ENCODE data around the gene EFHD1.
"Not testable (repeated sequence)": the region's sequence is repeated elsewhere in the genome, so short reads cannot be mapped to it uniquely, and the experiment has no call there.

The EFHD1 gene

GRCh38 chr2:232675381-232675780 is 42.0 kb downstream of the EFHD1 start:
- no peak for DNase-seq (ENCODE audit: low read depth)
- TF ChIP-seq, protein P1, sequence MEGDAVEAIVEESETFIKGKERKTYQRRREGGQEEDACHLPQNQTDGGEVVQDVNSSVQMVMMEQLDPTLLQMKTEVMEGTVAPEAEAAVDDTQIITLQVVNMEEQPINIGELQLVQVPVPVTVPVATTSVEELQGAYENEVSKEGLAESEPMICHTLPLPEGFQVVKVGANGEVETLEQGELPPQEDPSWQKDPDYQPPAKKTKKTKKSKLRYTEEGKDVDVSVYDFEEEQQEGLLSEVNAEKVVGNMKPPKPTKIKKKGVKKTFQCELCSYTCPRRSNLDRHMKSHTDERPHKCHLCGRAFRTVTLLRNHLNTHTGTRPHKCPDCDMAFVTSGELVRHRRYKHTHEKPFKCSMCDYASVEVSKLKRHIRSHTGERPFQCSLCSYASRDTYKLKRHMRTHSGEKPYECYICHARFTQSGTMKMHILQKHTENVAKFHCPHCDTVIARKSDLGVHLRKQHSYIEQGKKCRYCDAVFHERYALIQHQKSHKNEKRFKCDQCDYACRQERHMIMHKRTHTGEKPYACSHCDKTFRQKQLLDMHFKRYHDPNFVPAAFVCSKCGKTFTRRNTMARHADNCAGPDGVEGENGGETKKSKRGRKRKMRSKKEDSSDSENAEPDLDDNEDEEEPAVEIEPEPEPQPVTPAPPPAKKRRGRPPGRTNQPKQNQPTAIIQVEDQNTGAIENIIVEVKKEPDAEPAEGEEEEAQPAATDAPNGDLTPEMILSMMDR (IDR thresholded peaks at IDR 0.05; ENCODE audit: control insufficient read depth, extremely low read depth, insufficient read depth): no peak
- no peak overlapping the region for H3K4me3 ChIP-seq (ENCODE audit: low read depth, low read length)

- TF ChIP-seq, protein P1 (IDR thresholded peaks at IDR 0.05; ENCODE audit: control insufficient read depth, extremely low read depth, insufficient read depth): no peak
- DNase-seq (ENCODE audit: low read depth): no peak
- no peak overlapping the region for H3K4me3 ChIP-seq (ENCODE audit: low read depth, low read length)
Observed at GRCh38 chr2:232680006-232680405, 46.6 kb downstream of the EFHD1 start.

GRCh38 chr2:232681527-232681926 is 48.1 kb downstream of the EFHD1 start:
- no peak for DNase-seq (ENCODE audit: low read depth)
- TF ChIP-seq, protein P1 (IDR thresholded peaks at IDR 0.05; ENCODE audit: control insufficient read depth, extremely low read depth, insufficient read depth): no peak
- H3K4me3 ChIP-seq (ENCODE audit: low read depth, low read length): no peak overlapping the region

GRCh38 chr2:232683368-232683767 is 50.0 kb downstream of the EFHD1 start:
- TF ChIP-seq, protein P1 (IDR thresholded peaks at IDR 0.05; ENCODE audit: control insufficient read depth, extremely low read depth, insufficient read depth): no peak
- no peak overlapping the region for H3K4me3 ChIP-seq (ENCODE audit: low read depth, low read length)
- DNase-seq (ENCODE audit: low read depth): no peak

DNA sequence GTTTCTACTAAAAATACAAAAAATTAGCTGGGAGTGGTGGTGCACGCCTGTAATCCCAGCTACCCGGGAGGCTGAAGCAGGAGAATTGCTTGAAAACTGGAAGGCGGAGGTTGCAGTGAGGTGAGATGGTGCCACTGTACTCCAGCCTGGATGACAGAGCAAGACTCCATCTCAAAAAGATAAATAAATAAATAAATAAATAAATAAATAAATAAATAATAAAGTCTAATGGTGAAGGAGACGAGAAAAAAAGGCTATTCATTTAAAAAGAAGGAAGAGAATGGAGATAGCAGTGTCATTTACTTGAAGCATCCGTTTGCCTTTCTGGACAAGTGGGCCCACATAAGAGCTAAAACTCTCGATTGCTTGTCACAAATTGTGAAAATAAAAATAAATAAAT is 52.0 kb downstream of the EFHD1 start:
- not testable (repeated sequence) for H3K4me3 ChIP-seq (ENCODE audit: low read depth, low read length); DNase-seq (ENCODE audit: low read depth)

DNA sequence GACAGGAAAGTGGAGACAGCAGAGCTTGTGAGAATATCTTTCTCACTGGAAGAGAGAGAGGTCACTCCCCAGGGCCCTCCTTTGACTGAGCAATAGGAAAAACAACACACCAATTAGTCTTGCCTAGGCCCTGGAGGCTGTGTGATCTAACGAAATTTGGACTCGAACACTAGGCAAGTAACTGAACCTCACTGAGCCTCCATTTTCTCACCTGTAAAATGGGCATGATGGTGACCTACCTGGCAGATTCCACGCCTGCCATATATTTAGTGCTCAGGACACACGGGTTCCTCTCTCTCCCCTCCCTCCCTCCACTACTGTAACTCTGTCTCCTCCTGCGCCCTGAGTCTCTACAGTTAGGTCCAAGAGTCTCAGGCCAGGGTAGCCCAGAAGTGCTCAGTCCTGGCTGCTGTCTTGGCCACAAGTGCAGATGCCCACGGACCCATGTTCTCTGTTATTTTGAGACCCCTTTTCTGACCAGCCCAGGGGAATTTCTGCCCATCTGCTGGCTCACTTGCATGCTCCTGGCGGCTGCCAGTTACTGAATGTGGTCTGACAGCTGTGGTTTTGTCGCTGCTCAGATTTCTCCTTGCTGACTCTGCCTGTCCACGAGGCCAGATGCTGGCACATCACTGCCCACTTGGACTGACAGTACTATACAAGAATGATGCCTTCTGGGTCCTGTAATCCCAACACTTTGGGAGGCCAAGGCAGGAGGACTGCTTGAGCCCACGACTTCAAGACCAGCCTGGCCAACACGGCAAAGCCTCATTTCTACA is 54.2 kb downstream of the EFHD1 start:
- TF ChIP-seq, protein P1 (IDR thresholded peaks at IDR 0.05; ENCODE audit: control insufficient read depth, extremely low read depth, insufficient read depth): no peak
- DNase-seq (ENCODE audit: low read depth): no peak
- no peak overlapping the region for H3K4me3 ChIP-seq (ENCODE audit: low read depth, low read length)

DNA sequence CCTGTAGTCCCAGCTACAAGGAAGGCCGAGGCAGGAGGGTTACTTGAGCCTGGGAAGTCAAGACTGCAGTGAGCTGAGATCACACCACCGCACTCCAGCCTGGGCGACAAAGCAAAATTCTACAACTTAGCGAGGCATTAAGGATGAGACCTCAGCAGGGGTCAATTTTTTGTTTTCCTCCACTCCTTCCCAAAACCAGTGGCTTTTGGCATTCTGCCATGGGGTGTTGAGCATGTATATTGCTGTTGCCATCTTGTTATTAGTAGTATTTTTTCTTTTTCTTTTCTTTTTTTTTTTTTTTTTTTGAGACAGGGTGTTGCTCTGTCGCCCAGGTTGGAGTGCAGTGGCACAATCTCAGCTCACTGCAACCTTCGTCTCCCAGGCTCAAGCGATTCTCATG is 54.8 kb downstream of the EFHD1 start:
- TF ChIP-seq, protein P1 (IDR thresholded peaks at IDR 0.05; ENCODE audit: control insufficient read depth, extremely low read depth, insufficient read depth): no peak
- no peak overlapping the region for H3K4me3 ChIP-seq (ENCODE audit: low read depth, low read length)
- no peak for DNase-seq (ENCODE audit: low read depth)

Measured in LNCaP clone FGC (cell line).